HCT116 (cell line): ENCODE measurements around the gene SEPTIN5. TPM values are rescaled to one million over a fixed set of nuclear protein-coding genes. Genes with fewer than 3 reads are reported as not detected.

Experiments used
- ATAC-seq: fragments of 200-7000 bp; cut with Tn5 transposase; 2 replicates; pipeline ENCODE4 v1.9.1; 2020; ENCODE audit warnings: mild to moderate bottlenecking, moderate library complexity
- BruUV-seq: library from RNA; stranded (reverse); fragments of 400-500 nt; replicated peaks from 2 replicates; lab custom pipeline; 2021; lab: Mats Ljungman, UMichigan
- CTCF ChIA-PET: fragments of 300-600 bp; sonication (Branson Sonifier 250); formaldehyde crosslinking; loops from one replicate; lab custom pipeline; 2021; ENCODE audit warnings: antibody characterized with exemption; lab: Charles Lee
- POLR2A ChIA-PET: fragments of 300-600, 350-600 bp; sonication (Branson Sonifier 250); formaldehyde crosslinking; loops from one replicate; lab custom pipeline; 2021; ENCODE audit warnings: antibody characterized with exemption; lab: Charles Lee
- RAD21 ChIA-PET, 2 experiments: fragments of 300-600 bp; sonication (Branson Sonifier 250); formaldehyde crosslinking; loops; one replicate each; lab custom pipeline; 2023; ENCODE audit warnings: low total read pairs in 2 of 2; ENCODE audit not compliant: uncharacterized antibody in 2 of 2, unreplicated experiment in 2 of 2, low non-redundant PET in 1 of 2; lab: Charles Lee
- DNase-seq: peaks from one replicate; pipeline ENCODE4 v3.0.0-alpha.2; 2010; ENCODE audit warnings: low read depth, low spot score
- H2AFZ ChIP-seq: fragments of 200-600 bp; shearing (Covaris generic), sonication (generic); 2 replicates; pipeline ENCODE4 v1.6.1; 2017; ENCODE audit warnings: low read depth, mixed run types, mixed read lengths, antibody characterized with exemption, low read length; ENCODE audit not compliant: poor library complexity, severe bottlenecking
- H3K27ac ChIP-seq: 2 replicates; pipeline ENCODE4 v1.5.1; 2012; ENCODE audit warnings: low read depth, low read length
- H3K27me3 ChIP-seq: fragments of 200-600 bp; sonication (generic); 2 replicates; pipeline ENCODE4 v1.6.1; 2016; ENCODE audit warnings: mixed run types, low read length, mixed read lengths; ENCODE audit not compliant: insufficient read depth
- H3K36me3 ChIP-seq, 2 experiments: fragments of 200-500 bp in 1 of 2; fragments of 200-600 bp in 1 of 2; sonication (Bioruptor generic) in 1 of 2; sonication (generic) in 1 of 2; 2 replicates each; pipeline versions ENCODE4 v1.5.1 to v1.6.1; 2014 to 2016; ENCODE audit warnings: low read length in 2 of 2, inconsistent platforms in 1 of 2, mixed read lengths in 1 of 2, mixed run types in 1 of 2; ENCODE audit not compliant: insufficient read depth in 2 of 2, control insufficient read depth in 1 of 2
- H3K4me1 ChIP-seq, 2 experiments: fragments of 200-600 bp in 1 of 2; sonication (generic) in 1 of 2; 2 replicates each; pipeline versions ENCODE4 v1.5.1 to v1.6.1; 2012 to 2017; ENCODE audit warnings: low read length in 2 of 2, inconsistent platforms in 1 of 2, mild to moderate bottlenecking in 1 of 2, mixed read lengths in 1 of 2, mixed run types in 1 of 2, moderate library complexity in 1 of 2; ENCODE audit not compliant: insufficient read depth in 2 of 2, control insufficient read depth in 1 of 2
- H3K4me2 ChIP-seq: fragments of 200-600 bp; sonication (generic); 2 replicates; pipeline ENCODE4 v1.6.1; 2017; ENCODE audit warnings: mixed run types, low read length, mixed read lengths
- H3K4me3 ChIP-seq, 2 experiments: fragments of 200-600 bp in 1 of 2; sonication (generic) in 1 of 2; replicated peaks in 1 of 2; 2 replicates each; pipeline ENCODE4 v1.5.1; 2011 to 2016; ENCODE audit warnings: low read length in 2 of 2, control low read depth in 1 of 2, low read depth in 1 of 2, mild to moderate bottlenecking in 1 of 2, mixed read lengths in 1 of 2, mixed run types in 1 of 2
- H3K79me2 ChIP-seq: fragments of 200-600 bp; sonication (generic); 2 replicates; pipeline ENCODE4 v1.6.1; 2017; ENCODE audit warnings: mild to moderate bottlenecking, mixed run types, low read length, moderate library complexity, mixed read lengths; ENCODE audit not compliant: insufficient read depth
- H3K9ac ChIP-seq: fragments of 200-600 bp; sonication (generic); 2 replicates; pipeline ENCODE4 v1.6.1; 2016; ENCODE audit warnings: low read length, mixed read lengths
- H3K9me2 ChIP-seq: fragments of 200-600 bp; sonication (generic), shearing (Covaris generic); 2 replicates; pipeline ENCODE4 v1.6.1; 2017; ENCODE audit warnings: mixed run types, mild to moderate bottlenecking, moderate library complexity; ENCODE audit not compliant: insufficient read depth
- H3K9me3 ChIP-seq, 2 experiments: fragments of 200-500 bp in 1 of 2; fragments of 200-600 bp in 1 of 2; sonication (Bioruptor generic) in 1 of 2; sonication (generic) in 1 of 2; 2 replicates each; pipeline ENCODE4 v1.6.1; 2014 to 2017; ENCODE audit warnings: low read length in 2 of 2, mixed read lengths in 2 of 2, inconsistent platforms in 1 of 2, low read depth in 1 of 2, mild to moderate bottlenecking in 1 of 2, mixed run types in 1 of 2, moderate library complexity in 1 of 2; ENCODE audit not compliant: control insufficient read depth in 1 of 2, insufficient read depth in 1 of 2
- H4K20me1 ChIP-seq: fragments of 200-600 bp; sonication (generic), shearing (Covaris generic); 2 replicates; pipeline ENCODE4 v1.6.1; 2017; ENCODE audit warnings: mixed run types, mild to moderate bottlenecking, moderate library complexity; ENCODE audit not compliant: insufficient read depth
- EZH2phosphoT487 ChIP-seq: fragments of 200-600 bp; IDR thresholded peaks from 2 replicates; pipeline ENCODE4 v1.6.1; 2018; ENCODE audit warnings: antibody characterized with exemption, borderline replicate concordance
- RAD21 ChIP-seq: IDR thresholded peaks from 2 replicates; pipeline ENCODE4 v1.6.1; 2012; ENCODE audit warnings: low read depth, mild to moderate bottlenecking
- SP1 ChIP-seq: IDR thresholded peaks from 2 replicates; pipeline ENCODE4 v1.6.1; 2012; ENCODE audit warnings: low read depth
- TCF7L2 ChIP-seq: IDR thresholded peaks from 2 replicates; pipeline ENCODE4 v1.7.0; 2011; ENCODE audit warnings: borderline replicate concordance, inconsistent platforms; ENCODE audit not compliant: insufficient read depth, insufficient read length; ENCODE audit errors: extremely low read depth
- YY1 ChIP-seq: IDR thresholded peaks from 2 replicates; pipeline ENCODE4 v1.6.1; 2011; ENCODE audit warnings: low read length, low read depth, moderate library complexity, mild to moderate bottlenecking; ENCODE audit not compliant: insufficient replicate concordance; ENCODE audit errors: extremely low read depth
- ZNF274 ChIP-seq: fragments of 200-500 bp; sonication (Bioruptor generic); IDR thresholded peaks from 2 replicates; pipeline ENCODE4 v1.6.1; 2014; ENCODE audit warnings: mild to moderate bottlenecking, low read depth, low read length, inconsistent platforms
- intact Hi-C: fragments of 100-400 bp; cut with micrococcal nuclease; formaldehyde crosslinking; loops from 2 replicates; pipeline ENCODE4 v1.10.0; 2022
- total RNA-seq: library from RNA; stranded (reverse); gene quantifications from one replicate; pipeline ENCODE4 v1.2.1, GENCODE V29; 2021; ENCODE audit not compliant: unreplicated experiment
- TF ChIP-seq, protein P1 (sequence below): IDR thresholded peaks from 2 replicates; pipeline ENCODE4 v1.6.1; 2011; ENCODE audit warnings: mild to moderate bottlenecking, low read length, moderate library complexity; ENCODE audit not compliant: insufficient replicate concordance; ENCODE audit errors: extremely low read depth
- TF ChIP-seq, protein P2 (sequence below): IDR thresholded peaks from 2 replicates; pipeline ENCODE4 v1.6.1; 2012

SEPTIN5 gene
- total RNA-seq, 1 experiment from 2014 or later, result 9.0 TPM

DNA sequence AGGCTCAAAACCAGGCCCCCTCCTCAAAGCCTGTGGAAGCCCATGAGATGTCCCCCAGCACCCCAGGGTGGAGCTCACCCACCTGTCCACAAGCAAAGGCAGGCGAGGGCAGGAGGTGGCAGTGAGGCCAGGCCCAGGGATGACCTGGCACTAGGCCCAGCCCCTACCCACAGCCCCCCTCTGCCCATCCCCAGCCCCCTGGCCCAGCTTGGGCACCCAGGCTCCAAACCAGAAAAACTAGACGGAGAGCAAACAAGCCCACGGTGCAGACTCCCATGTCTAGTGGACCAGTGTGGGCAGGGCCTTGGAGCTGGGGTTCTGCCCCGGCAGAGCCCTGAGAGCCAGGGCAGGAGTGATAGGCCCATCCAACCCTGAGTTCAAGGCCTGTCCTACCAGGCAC, 29.3 kb downstream of the SEPTIN5 start:
- no peak for ATAC-seq
- TF ChIP-seq SP1, result no peak
- TF ChIP-seq, protein P1, sequence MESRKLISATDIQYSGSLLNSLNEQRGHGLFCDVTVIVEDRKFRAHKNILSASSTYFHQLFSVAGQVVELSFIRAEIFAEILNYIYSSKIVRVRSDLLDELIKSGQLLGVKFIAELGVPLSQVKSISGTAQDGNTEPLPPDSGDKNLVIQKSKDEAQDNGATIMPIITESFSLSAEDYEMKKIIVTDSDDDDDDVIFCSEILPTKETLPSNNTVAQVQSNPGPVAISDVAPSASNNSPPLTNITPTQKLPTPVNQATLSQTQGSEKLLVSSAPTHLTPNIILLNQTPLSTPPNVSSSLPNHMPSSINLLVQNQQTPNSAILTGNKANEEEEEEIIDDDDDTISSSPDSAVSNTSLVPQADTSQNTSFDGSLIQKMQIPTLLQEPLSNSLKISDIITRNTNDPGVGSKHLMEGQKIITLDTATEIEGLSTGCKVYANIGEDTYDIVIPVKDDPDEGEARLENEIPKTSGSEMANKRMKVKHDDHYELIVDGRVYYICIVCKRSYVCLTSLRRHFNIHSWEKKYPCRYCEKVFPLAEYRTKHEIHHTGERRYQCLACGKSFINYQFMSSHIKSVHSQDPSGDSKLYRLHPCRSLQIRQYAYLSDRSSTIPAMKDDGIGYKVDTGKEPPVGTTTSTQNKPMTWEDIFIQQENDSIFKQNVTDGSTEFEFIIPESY, result no peak
- no peak for TF ChIP-seq YY1
- TF ChIP-seq, protein P2, sequence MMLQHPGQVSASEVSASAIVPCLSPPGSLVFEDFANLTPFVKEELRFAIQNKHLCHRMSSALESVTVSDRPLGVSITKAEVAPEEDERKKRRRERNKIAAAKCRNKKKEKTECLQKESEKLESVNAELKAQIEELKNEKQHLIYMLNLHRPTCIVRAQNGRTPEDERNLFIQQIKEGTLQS, result no peak
- TF ChIP-seq TCF7L2, result no peak
- no peak for TF ChIP-seq RAD21
- no peak for TF ChIP-seq ZNF274
- no peak for TF ChIP-seq EZH2phosphoT487
- no peaks in the 10 kb centered on the region for H4K20me1 ChIP-seq
- no peak overlapping the region for H3K9ac ChIP-seq
- BruUV-seq, result no TSS peak
- no peaks in the 10 kb centered on the region for H3K4me1 ChIP-seq
- H3K4me2 ChIP-seq, result no peak overlapping the region
- ChIA-PET POLR2A (no interaction called here), CTCF (no interaction called here), RAD21 (no interaction called here)
- no peak overlapping the region for H3K4me3 ChIP-seq
- H2AFZ ChIP-seq, result no peak overlapping the region
- H3K27ac ChIP-seq, result no peak overlapping the region
- H3K36me3 ChIP-seq, result no peaks in the 10 kb centered on the region
- H3K79me2 ChIP-seq, result no peaks in the 10 kb centered on the region
- H3K9me2 ChIP-seq, result no peaks in the 10 kb centered on the region
- DNase-seq, result no peak
- no peaks in the 10 kb centered on the region for H3K9me3 ChIP-seq
- intact Hi-C loops, result no loop called here
- no peaks in the 10 kb centered on the region for H3K27me3 ChIP-seq
